HepG2 (cell line): ENCODE data around the gene PEAR1. TPM values are rescaled to one million over a fixed set of nuclear protein-coding genes. Genes with fewer than 3 reads are reported as not detected.

Source experiments
- ATAC-seq: fragments of 200-7000 bp; cut with Tn5 transposase; 3 replicates; pipeline ENCODE4 v1.9.1; 2020; ENCODE audit warnings: mild to moderate bottlenecking, moderate library complexity
- BruUV-seq: library from RNA; stranded (reverse); fragments of 400-500 nt; replicated peaks from 2 replicates; lab custom pipeline; 2021; lab: Mats Ljungman, UMichigan
- CTCF ChIA-PET: fragments of 300-600 bp; formaldehyde crosslinking; extraction: SDS; loops from one replicate; lab custom pipeline; 2021; ENCODE audit warnings: low total read pairs, inconsistent platforms, low intra/inter-chr PET ratio; lab: Yijun Ruan, JAX
- POLR2A ChIA-PET: fragments of 350-600 bp; sonication (Branson Sonifier 250); formaldehyde crosslinking; loops from one replicate; lab custom pipeline; 2020; ENCODE audit warnings: antibody characterized with exemption, inconsistent platforms; lab: Yijun Ruan, JAX
- DNase-seq: peaks from one replicate; pipeline ENCODE4 v3.0.0-alpha.2; 2015; ENCODE audit warnings: low spot score
- FAIRE-seq: peaks from 3 replicates; lab custom pipeline; 2011; peaks lifted over from hg19 to GRCh38; lab: Jason Lieb, UNC
- H2AFZ ChIP-seq: one replicate; pipeline ENCODE4 v1.6.1; 2011; ENCODE audit warnings: low read length, inconsistent platforms
- H3K27ac ChIP-seq: fragments of 300-600 bp; 3 replicates; pipeline ENCODE4 v1.8.0; 2011; ENCODE audit warnings: mixed run types, mild to moderate bottlenecking, mixed read lengths, low read length, inconsistent platforms; ENCODE audit not compliant: insufficient read depth; ENCODE audit errors: extremely low read length
- H3K27me3 ChIP-seq, 2 experiments: fragments of 200-600 bp in 1 of 2; 2 replicates in 1 of 2; 3 replicates in 1 of 2; pipeline versions ENCODE4 v1.6.0 to v1.8.0; 2011; ENCODE audit warnings: low read length in 2 of 2, mild to moderate bottlenecking in 2 of 2, moderate library complexity in 2 of 2, inconsistent platforms in 1 of 2; ENCODE audit not compliant: insufficient read depth in 2 of 2, control insufficient read depth in 1 of 2
- H3K36me3 ChIP-seq, 2 experiments: fragments of 200-600 bp in 1 of 2; replicated peaks in 1 of 2; 2 replicates in 1 of 2; 3 replicates in 1 of 2; pipeline versions ENCODE4 v1.5.1 to v1.8.0; 2011; ENCODE audit warnings: low read length in 2 of 2, inconsistent platforms in 1 of 2; ENCODE audit not compliant: insufficient read depth in 2 of 2, control insufficient read depth in 1 of 2
- H3K4me1 ChIP-seq: 2 replicates; pipeline ENCODE4 v1.5.1; 2012; ENCODE audit warnings: low read length, inconsistent platforms; ENCODE audit not compliant: insufficient read depth
- H3K4me2 ChIP-seq: 2 replicates; pipeline ENCODE4 v1.6.0; 2011; ENCODE audit warnings: low read depth, low read length, inconsistent platforms
- H3K4me3 ChIP-seq, 3 experiments: fragments of 200-600 bp in 1 of 3; sonication (generic), shearing (Covaris generic) in 1 of 3; replicated peaks in 1 of 3; 2 replicates each; pipeline ENCODE4 v1.5.1; 2011 to 2016; ENCODE audit warnings: low read length in 3 of 3, inconsistent platforms in 2 of 3, low read depth in 2 of 3, mild to moderate bottlenecking in 2 of 3, control low read depth in 1 of 3, mixed read lengths in 1 of 3; ENCODE audit not compliant: insufficient read depth in 1 of 3
- H3K79me2 ChIP-seq: one replicate; pipeline ENCODE4 v1.6.1; 2011; ENCODE audit warnings: low read length, inconsistent platforms; ENCODE audit not compliant: insufficient read depth
- H3K9ac ChIP-seq: 2 replicates; pipeline ENCODE4 v1.6.0; 2011; ENCODE audit warnings: mild to moderate bottlenecking, low read depth, low read length, inconsistent platforms; ENCODE audit not compliant: insufficient read depth
- H3K9me3 ChIP-seq: 2 replicates; pipeline ENCODE4 v1.5.1; 2012; ENCODE audit warnings: mild to moderate bottlenecking, low read length
- H4K20me1 ChIP-seq: 2 replicates; pipeline ENCODE4 v1.6.0; 2011; ENCODE audit warnings: inconsistent platforms, mild to moderate bottlenecking, low read length, moderate library complexity; ENCODE audit not compliant: insufficient read depth
- CBFB ChIP-seq: sonication (generic); formaldehyde crosslinking; IDR thresholded peaks from 2 replicates; pipeline ENCODE4 v1.4.0; 2020; ENCODE audit warnings: missing genetic modification reagents
- HOXA7 ChIP-seq: sonication (generic); formaldehyde crosslinking; IDR thresholded peaks from 2 replicates; pipeline ENCODE4 v1.8.1; 2022; ENCODE audit warnings: mild to moderate bottlenecking, missing genetic modification reagents, moderate library complexity
- NFE2L1 ChIP-seq: sonication (generic); formaldehyde crosslinking; IDR thresholded peaks from 2 replicates; pipeline ENCODE4 v1.4.0; 2020; ENCODE audit warnings: missing genetic modification reagents, mild to moderate bottlenecking, borderline replicate concordance
- SAFB2 ChIP-seq: sonication (generic); formaldehyde crosslinking; IDR thresholded peaks from 2 replicates; pipeline ENCODE4 v1.5.1; 2020; ENCODE audit warnings: missing genetic modification reagents, low read depth, mild to moderate bottlenecking, borderline replicate concordance
- ZNF280B ChIP-seq: sonication (generic); formaldehyde crosslinking; IDR thresholded peaks from 2 replicates; pipeline ENCODE4 v1.5.0; 2020; ENCODE audit warnings: missing genetic modification reagents, mild to moderate bottlenecking, borderline replicate concordance
- ZNF530 ChIP-seq: sonication (generic); formaldehyde crosslinking; IDR thresholded peaks from 2 replicates; pipeline ENCODE4 v1.5.0; 2020; ENCODE audit warnings: low read depth, mild to moderate bottlenecking, missing genetic modification reagents
- ZSCAN9 ChIP-seq: IDR thresholded peaks from 2 replicates; pipeline ENCODE4 v1.6.1; 2016; ENCODE audit warnings: borderline replicate concordance
- WGBS: methylation state at CpG from one replicate; pipeline ENCODE4 v1.1.6; 2017; ENCODE audit warnings: low lambda C conversion rate; 5-methylcytosine and 5-hydroxymethylcytosine counted together
- in situ Hi-C: cut with HindIII; loops from 2 replicates; pipeline ENCODE4 v1.10.0; 2017; ENCODE audit warnings: low pct_unique_long_range_greater_than_20kb; ENCODE audit not compliant: extremely low pct_ligation_motif_present
- intact Hi-C: fragments of 100-400 bp; cut with micrococcal nuclease; formaldehyde crosslinking; loops from one replicate; pipeline ENCODE4 v1.10.0; 2022; ENCODE audit not compliant: unreplicated experiment
- polyA plus RNA-seq, 8 experiments: library from polyadenylated mRNA; depleted of rRNA in 3 of 8; stranded (reverse) in 7 of 8; unstranded in 1 of 8; fragments of >200 nt; fragmentation: Illumina TruSeq in 4 of 8; extraction: Trizol in 4 of 8; gene quantifications; 2 replicates each; pipeline versions ENCODE4 v1.2.1 to v1.2.3, GENCODE V29; 2011 to 2016; ENCODE audit warnings: low read depth in 4 of 8, missing spikeins in 1 of 8, mixed read lengths in 1 of 8; ENCODE audit not compliant: insufficient read depth in 1 of 8
- total RNA-seq, 5 experiments: library from RNA; depleted of rRNA; stranded (reverse); fragments of >200 nt; fragmentation: Illumina TruSeq; extraction: Trizol; gene quantifications; 2 replicates each; pipeline ENCODE4 v1.2.3, GENCODE V29; 2016; ENCODE audit warnings: low read depth in 1 of 5
- TF ChIP-seq, protein P1 (sequence below): sonication (generic); formaldehyde crosslinking; IDR thresholded peaks from 2 replicates; pipeline ENCODE4 v1.5.0; 2020; ENCODE audit warnings: mild to moderate bottlenecking, missing genetic modification reagents
- TF ChIP-seq, protein P2 (sequence below): sonication (generic); formaldehyde crosslinking; IDR thresholded peaks from 2 replicates; pipeline ENCODE4 v1.4.0; 2020; ENCODE audit warnings: missing genetic modification reagents, borderline replicate concordance
- TF ChIP-seq, protein P3 (sequence below): sonication (generic); formaldehyde crosslinking; IDR thresholded peaks from 2 replicates; pipeline ENCODE4 v1.4.0; 2020; ENCODE audit warnings: mild to moderate bottlenecking, missing genetic modification reagents
- TF ChIP-seq, protein P4 (sequence below): sonication (generic); formaldehyde crosslinking; IDR thresholded peaks from 2 replicates; pipeline ENCODE4 v1.8.1; 2023; ENCODE audit warnings: mild to moderate bottlenecking, missing genetic modification reagents

The PEAR1 gene
- total and polyA plus RNA-seq, 2 of the 13 experiments (the other 11 are each of a cell fraction or from before 2014, with no cell fraction given), result 0.27 to 0.41 TPM

DNA sequence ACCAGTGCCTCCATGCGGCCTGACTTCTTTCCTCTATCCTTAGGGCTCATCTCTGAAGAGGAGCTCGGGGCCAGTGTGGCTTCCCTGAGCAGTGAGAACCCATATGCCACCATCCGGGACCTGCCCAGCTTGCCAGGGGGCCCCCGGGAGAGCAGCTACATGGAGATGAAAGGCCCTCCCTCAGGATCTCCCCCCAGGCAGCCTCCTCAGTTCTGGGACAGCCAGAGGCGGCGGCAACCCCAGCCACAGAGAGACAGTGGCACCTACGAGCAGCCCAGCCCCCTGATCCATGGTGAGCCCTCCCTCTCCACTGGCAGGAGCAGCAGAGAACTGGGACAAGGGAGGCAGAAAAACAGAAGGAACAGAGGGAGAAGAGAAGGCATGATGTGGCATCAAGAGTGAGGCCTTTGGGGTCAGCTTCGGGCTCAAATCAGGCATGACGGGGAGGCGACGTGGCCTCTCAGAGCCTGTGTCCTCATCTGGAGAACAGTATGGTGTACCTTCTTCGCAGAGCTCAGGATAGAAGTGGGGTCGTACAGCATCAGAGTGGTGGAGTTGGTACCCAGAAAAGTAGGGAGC is 20.4 kb downstream of the PEAR1 start:
- intact Hi-C loops, result no loop called here
- no peak overlapping the region for H3K4me3 ChIP-seq
- FAIRE-seq, result no peak
- H3K27ac ChIP-seq, result no peak overlapping the region
- no peaks in the 10 kb centered on the region for H3K79me2 ChIP-seq
- in situ Hi-C loops, result no loop called here
- no TSS peak for BruUV-seq
- peaks cover under 1 to 12% of the 10 kb centered on the region in 2 experiments; a peak in 2 of 5 replicates for H3K27me3 ChIP-seq
- no peaks in the 10 kb centered on the region for H4K20me1 ChIP-seq
- no peaks in the 10 kb centered on the region for H3K9me3 ChIP-seq
- ChIA-PET POLR2A (no interaction called here), CTCF (no interaction called here)
- H3K36me3 ChIP-seq, result no peaks in the 10 kb centered on the region
- H3K9ac ChIP-seq, result no peak overlapping the region
- H2AFZ ChIP-seq, result no peak overlapping the region
- whole genome bisulfite sequencing, result 57% methylated on average over 11 of the region's 13 CpGs
- no peak for DNase-seq
- no peak for ATAC-seq
- H3K4me1 ChIP-seq, result no peaks in the 10 kb centered on the region
- H3K4me2 ChIP-seq, result no peak overlapping the region
- TF ChIP-seq SAFB2 (CRISPR knock-in tag) (no peak), CBFB (CRISPR knock-in tag) (no peak), ZSCAN9 (no peak), ZNF280B (CRISPR knock-in tag) (no peak), HOXA7 (CRISPR knock-in tag) (no peak), ZNF530 (no peak), NFE2L1 (CRISPR knock-in tag) (no peak)
- TF ChIP-seq, protein P1, sequence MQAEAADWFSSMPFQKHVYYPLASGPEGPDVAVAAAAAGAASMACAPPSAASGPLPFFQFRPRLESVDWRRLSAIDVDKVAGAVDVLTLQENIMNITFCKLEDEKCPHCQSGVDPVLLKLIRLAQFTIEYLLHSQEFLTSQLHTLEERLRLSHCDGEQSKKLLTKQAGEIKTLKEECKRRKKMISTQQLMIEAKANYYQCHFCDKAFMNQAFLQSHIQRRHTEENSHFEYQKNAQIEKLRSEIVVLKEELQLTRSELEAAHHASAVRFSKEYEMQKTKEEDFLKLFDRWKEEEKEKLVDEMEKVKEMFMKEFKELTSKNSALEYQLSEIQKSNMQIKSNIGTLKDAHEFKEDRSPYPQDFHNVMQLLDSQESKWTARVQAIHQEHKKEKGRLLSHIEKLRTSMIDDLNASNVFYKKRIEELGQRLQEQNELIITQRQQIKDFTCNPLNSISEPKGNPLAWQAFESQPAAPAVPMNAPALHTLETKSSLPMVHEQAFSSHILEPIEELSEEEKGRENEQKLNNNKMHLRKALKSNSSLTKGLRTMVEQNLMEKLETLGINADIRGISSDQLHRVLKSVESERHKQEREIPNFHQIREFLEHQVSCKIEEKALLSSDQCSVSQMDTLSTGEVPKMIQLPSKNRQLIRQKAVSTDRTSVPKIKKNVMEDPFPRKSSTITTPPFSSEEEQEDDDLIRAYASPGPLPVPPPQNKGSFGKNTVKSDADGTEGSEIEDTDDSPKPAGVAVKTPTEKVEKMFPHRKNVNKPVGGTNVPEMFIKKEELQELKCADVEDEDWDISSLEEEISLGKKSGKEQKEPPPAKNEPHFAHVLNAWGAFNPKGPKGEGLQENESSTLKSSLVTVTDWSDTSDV (CRISPR knock-in tag), result no peak
- TF ChIP-seq, protein P2, sequence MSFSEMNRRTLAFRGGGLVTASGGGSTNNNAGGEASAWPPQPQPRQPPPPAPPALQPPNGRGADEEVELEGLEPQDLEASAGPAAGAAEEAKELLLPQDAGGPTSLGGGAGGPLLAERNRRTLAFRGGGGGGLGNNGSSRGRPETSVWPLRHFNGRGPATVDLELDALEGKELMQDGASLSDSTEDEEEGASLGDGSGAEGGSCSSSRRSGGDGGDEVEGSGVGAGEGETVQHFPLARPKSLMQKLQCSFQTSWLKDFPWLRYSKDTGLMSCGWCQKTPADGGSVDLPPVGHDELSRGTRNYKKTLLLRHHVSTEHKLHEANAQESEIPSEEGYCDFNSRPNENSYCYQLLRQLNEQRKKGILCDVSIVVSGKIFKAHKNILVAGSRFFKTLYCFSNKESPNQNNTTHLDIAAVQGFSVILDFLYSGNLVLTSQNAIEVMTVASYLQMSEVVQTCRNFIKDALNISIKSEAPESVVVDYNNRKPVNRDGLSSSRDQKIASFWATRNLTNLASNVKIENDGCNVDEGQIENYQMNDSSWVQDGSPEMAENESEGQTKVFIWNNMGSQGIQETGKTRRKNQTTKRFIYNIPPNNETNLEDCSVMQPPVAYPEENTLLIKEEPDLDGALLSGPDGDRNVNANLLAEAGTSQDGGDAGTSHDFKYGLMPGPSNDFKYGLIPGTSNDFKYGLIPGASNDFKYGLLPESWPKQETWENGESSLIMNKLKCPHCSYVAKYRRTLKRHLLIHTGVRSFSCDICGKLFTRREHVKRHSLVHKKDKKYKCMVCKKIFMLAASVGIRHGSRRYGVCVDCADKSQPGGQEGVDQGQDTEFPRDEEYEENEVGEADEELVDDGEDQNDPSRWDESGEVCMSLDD (CRISPR knock-in tag), result no peak
- TF ChIP-seq, protein P3, sequence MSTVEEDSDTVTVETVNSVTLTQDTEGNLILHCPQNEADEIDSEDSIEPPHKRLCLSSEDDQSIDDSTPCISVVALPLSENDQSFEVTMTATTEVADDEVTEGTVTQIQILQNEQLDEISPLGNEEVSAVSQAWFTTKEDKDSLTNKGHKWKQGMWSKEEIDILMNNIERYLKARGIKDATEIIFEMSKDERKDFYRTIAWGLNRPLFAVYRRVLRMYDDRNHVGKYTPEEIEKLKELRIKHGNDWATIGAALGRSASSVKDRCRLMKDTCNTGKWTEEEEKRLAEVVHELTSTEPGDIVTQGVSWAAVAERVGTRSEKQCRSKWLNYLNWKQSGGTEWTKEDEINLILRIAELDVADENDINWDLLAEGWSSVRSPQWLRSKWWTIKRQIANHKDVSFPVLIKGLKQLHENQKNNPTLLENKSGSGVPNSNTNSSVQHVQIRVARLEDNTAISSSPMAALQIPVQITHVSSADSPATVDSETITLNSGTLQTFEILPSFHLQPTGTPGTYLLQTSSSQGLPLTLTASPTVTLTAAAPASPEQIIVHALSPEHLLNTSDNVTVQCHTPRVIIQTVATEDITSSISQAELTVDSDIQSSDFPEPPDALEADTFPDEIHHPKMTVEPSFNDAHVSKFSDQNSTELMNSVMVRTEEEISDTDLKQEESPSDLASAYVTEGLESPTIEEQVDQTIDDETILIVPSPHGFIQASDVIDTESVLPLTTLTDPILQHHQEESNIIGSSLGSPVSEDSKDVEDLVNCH (CRISPR knock-in tag), result no peak
- TF ChIP-seq, protein P4, sequence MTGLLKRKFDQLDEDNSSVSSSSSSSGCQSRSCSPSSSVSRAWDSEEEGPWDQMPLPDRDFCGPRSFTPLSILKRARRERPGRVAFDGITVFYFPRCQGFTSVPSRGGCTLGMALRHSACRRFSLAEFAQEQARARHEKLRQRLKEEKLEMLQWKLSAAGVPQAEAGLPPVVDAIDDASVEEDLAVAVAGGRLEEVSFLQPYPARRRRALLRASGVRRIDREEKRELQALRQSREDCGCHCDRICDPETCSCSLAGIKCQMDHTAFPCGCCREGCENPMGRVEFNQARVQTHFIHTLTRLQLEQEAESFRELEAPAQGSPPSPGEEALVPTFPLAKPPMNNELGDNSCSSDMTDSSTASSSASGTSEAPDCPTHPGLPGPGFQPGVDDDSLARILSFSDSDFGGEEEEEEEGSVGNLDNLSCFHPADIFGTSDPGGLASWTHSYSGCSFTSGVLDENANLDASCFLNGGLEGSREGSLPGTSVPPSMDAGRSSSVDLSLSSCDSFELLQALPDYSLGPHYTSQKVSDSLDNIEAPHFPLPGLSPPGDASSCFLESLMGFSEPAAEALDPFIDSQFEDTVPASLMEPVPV (CRISPR knock-in tag), result no peak
